IMR-90 (cell line): ENCODE measurements around the gene TMEM107. TPM values are rescaled to one million over a fixed set of nuclear protein-coding genes. Genes with fewer than 3 reads are reported as not detected.

Source experiments
- ATAC-seq: fragments of 200-7000 bp; cut with Tn5 transposase; 2 replicates; pipeline ENCODE4 v1.9.1; 2020; ENCODE audit warnings: low read depth, mild to moderate bottlenecking, moderate library complexity
- BruUV-seq: library from RNA; stranded (reverse); fragments of 400-500 nt; replicated peaks from 2 replicates; lab custom pipeline; 2021; lab: Mats Ljungman, UMichigan
- CTCF ChIA-PET: fragments of 300-600 bp; formaldehyde crosslinking; extraction: SDS; loops from one replicate; lab custom pipeline; 2021; ENCODE audit warnings: antibody characterized with exemption; lab: Yijun Ruan, JAX
- POLR2A ChIA-PET: fragments of 300-600 bp; sonication (Branson Sonifier 250); formaldehyde crosslinking; loops from one replicate; lab custom pipeline; 2022; ENCODE audit warnings: antibody characterized with exemption; ENCODE audit not compliant: unreplicated experiment; lab: Charles Lee
- DNase-seq: peaks from one replicate; pipeline ENCODE4 v3.0.0; 2013
- H2AFZ ChIP-seq: replicated peaks from 2 replicates; pipeline ENCODE3; 2013; ENCODE audit warnings: low read length, mild to moderate bottlenecking; ENCODE audit not compliant: poor library complexity
- H2AK5ac ChIP-seq: 2 replicates; pipeline ENCODE4 v1.6.1; 2013; ENCODE audit warnings: low read depth, low read length, inconsistent platforms
- H2AK9ac ChIP-seq: replicated peaks from 2 replicates; pipeline ENCODE3; 2013; ENCODE audit warnings: mild to moderate bottlenecking, low read depth, low read length, moderate library complexity; ENCODE audit not compliant: poor library complexity
- H2BK120ac ChIP-seq: 2 replicates; pipeline ENCODE4 v1.6.1; 2013; ENCODE audit warnings: low read depth, low read length, inconsistent platforms
- H2BK15ac ChIP-seq: 3 replicates; pipeline ENCODE4 v1.6.1; 2013; ENCODE audit warnings: low read depth, low read length, inconsistent platforms
- H2BK20ac ChIP-seq: 2 replicates; pipeline ENCODE4 v1.6.1; 2013; ENCODE audit warnings: low read depth, mild to moderate bottlenecking, inconsistent platforms, low read length, moderate library complexity
- H2BK5ac ChIP-seq: 2 replicates; pipeline ENCODE4 v1.6.1; 2013; ENCODE audit warnings: mild to moderate bottlenecking, low read depth, low read length, inconsistent platforms; ENCODE audit not compliant: poor library complexity, severe bottlenecking
- H3K14ac ChIP-seq: replicated peaks from 2 replicates; pipeline ENCODE4 v1.6.1; 2013; ENCODE audit warnings: low read depth, low read length, inconsistent platforms
- H3K18ac ChIP-seq: 2 replicates; pipeline ENCODE4 v1.6.1; 2013; ENCODE audit warnings: low read depth, low read length, control low read depth
- H3K23ac ChIP-seq: 2 replicates; pipeline ENCODE4 v1.6.1; 2013; ENCODE audit warnings: low read depth, low read length, inconsistent platforms
- H3K27ac ChIP-seq: 2 replicates; pipeline ENCODE4 v1.5.1; 2013; ENCODE audit warnings: mild to moderate bottlenecking, control low read depth, low read length; ENCODE audit not compliant: insufficient read depth
- H3K27me3 ChIP-seq: 2 replicates; pipeline ENCODE4 v1.6.1; 2013; ENCODE audit warnings: low read length; ENCODE audit not compliant: control insufficient read depth, insufficient read depth
- H3K36me3 ChIP-seq: 2 replicates; pipeline ENCODE4 v1.6.1; 2013; ENCODE audit warnings: low read length, mixed read lengths; ENCODE audit not compliant: control insufficient read depth, insufficient read depth
- H3K4ac ChIP-seq: 2 replicates; pipeline ENCODE4 v1.6.1; 2013; ENCODE audit warnings: low read depth, low read length, inconsistent platforms
- H3K4me1 ChIP-seq: 2 replicates; pipeline ENCODE4 v1.6.1; 2013; ENCODE audit warnings: low read length, mixed read lengths; ENCODE audit not compliant: control insufficient read depth, insufficient read depth
- H3K4me2 ChIP-seq: 2 replicates; pipeline ENCODE4 v1.6.1; 2013; ENCODE audit warnings: low read depth, mild to moderate bottlenecking, control low read depth, low read length, moderate library complexity
- H3K4me3 ChIP-seq: 2 replicates; pipeline ENCODE4 v1.5.1; 2013; ENCODE audit warnings: low read depth, mild to moderate bottlenecking, control low read depth, low read length, moderate library complexity; ENCODE audit not compliant: insufficient read depth
- H3K56ac ChIP-seq: 2 replicates; pipeline ENCODE4 v1.6.1; 2013; ENCODE audit warnings: low read length, inconsistent platforms; ENCODE audit not compliant: insufficient read depth; ENCODE audit errors: extremely low read depth
- H3K79me1 ChIP-seq, 2 experiments: 2 replicates each; pipeline ENCODE4 v1.6.1; 2013; ENCODE audit warnings: low read length in 2 of 2, inconsistent platforms in 1 of 2, low read depth in 1 of 2
- H3K9ac ChIP-seq: 2 replicates; pipeline ENCODE4 v1.6.1; 2013; ENCODE audit warnings: low read depth, low read length, control low read depth
- H3K9me1 ChIP-seq: 2 replicates; pipeline ENCODE4 v1.6.1; 2013; ENCODE audit warnings: low read length, inconsistent platforms; ENCODE audit not compliant: insufficient read depth
- H3K9me3 ChIP-seq: 2 replicates; pipeline ENCODE4 v1.6.1; 2013; ENCODE audit warnings: low read length; ENCODE audit not compliant: control insufficient read depth, insufficient read depth
- H4K20me1 ChIP-seq: 2 replicates; pipeline ENCODE4 v1.6.1; 2013; ENCODE audit warnings: low read length, inconsistent platforms; ENCODE audit not compliant: insufficient read depth
- H4K5ac ChIP-seq: 2 replicates; pipeline ENCODE4 v1.6.1; 2013; ENCODE audit warnings: mild to moderate bottlenecking, low read depth, low read length, control low read depth
- H4K8ac ChIP-seq, 2 experiments: 2 replicates each; pipeline ENCODE4 v1.6.1; 2013; ENCODE audit warnings: low read depth in 2 of 2, low read length in 2 of 2, control low read depth in 1 of 2, inconsistent platforms in 1 of 2
- H4K91ac ChIP-seq: 2 replicates; pipeline ENCODE4 v1.6.1; 2013; ENCODE audit warnings: low read depth, low read length, inconsistent platforms; ENCODE audit not compliant: insufficient read depth
- RCOR1 ChIP-seq: IDR thresholded peaks from 2 replicates; pipeline ENCODE4 v1.6.1; 2012; ENCODE audit warnings: mild to moderate bottlenecking, low read length, improper control_type of control experiment; ENCODE audit not compliant: insufficient replicate concordance
- RFX5 ChIP-seq: IDR thresholded peaks from 2 replicates; pipeline ENCODE4 v1.8.0; 2012; ENCODE audit warnings: low read depth, mild to moderate bottlenecking, low read length, moderate library complexity
- USF2 ChIP-seq: fragments of 150-350 bp; IDR thresholded peaks from 2 replicates; pipeline ENCODE4 v1.6.1; 2017; ENCODE audit warnings: mild to moderate bottlenecking, antibody characterized with exemption, low read length, low read depth
- WGBS, 2 experiments: methylation state at CpG; one replicate each; pipeline versions ENCODE4 v1.1.5 to v1.1.7; 2013; ENCODE audit warnings: missing lambda C conversion rate in 2 of 2; ENCODE audit not compliant: insufficient read length in 1 of 2; ENCODE audit errors: extremely low coverage in 2 of 2; 5-methylcytosine and 5-hydroxymethylcytosine counted together
- dilution Hi-C: fragments of 300-500 bp; cut with HindIII; formaldehyde crosslinking; loops from one replicate; pipeline ENCODE4 v1.14.3; 2018; ENCODE audit warnings: low sequenced_read_pairs; ENCODE audit not compliant: unreplicated experiment
- in situ Hi-C: fragments of 300-500 bp; cut with MboI; formaldehyde crosslinking; loops from 3 replicates; pipeline ENCODE4 v1.14.3; 2019; ENCODE audit warnings: low sequenced_read_pairs, inconsistent platforms, mixed read lengths
- intact Hi-C: fragments of 100-400 bp; cut with micrococcal nuclease; formaldehyde crosslinking; loops from 2 replicates; pipeline ENCODE4 v1.10.0; 2022
- polyA plus RNA-seq, 3 experiments: library from polyadenylated mRNA; depleted of rRNA; stranded (reverse); fragments of >200 nt; gene quantifications; 2 replicates each; pipeline ENCODE4 v1.2.3, GENCODE V29; 2012; ENCODE audit warnings: low replicate concordance in 1 of 3
- total RNA-seq: library from RNA; depleted of rRNA; stranded (reverse); fragments of >200 nt; gene quantifications from 2 replicates; pipeline ENCODE4 v1.2.3, GENCODE V29; 2012

TMEM107 gene
- total and polyA plus RNA-seq, 2 of the 4 experiments (the other 2 are of a cell fraction) = 12.9 to 14.3 TPM

GRCh38 chr17:8224891-8225812 is 49.0 kb upstream of the TMEM107 start:
- Histone ChIP-seq H4K5ac (no peak overlapping the region), H3K4me2 (no peak overlapping the region), H4K20me1 (peaks cover 26% of the 10 kb centered on the region), H2BK5ac (no peak overlapping the region), H2BK120ac (no peak overlapping the region), H3K18ac (no peak overlapping the region), H2AK5ac (no peak overlapping the region), H4K8ac (no peak overlapping the region), H3K4me1 (peaks cover 9% of the 10 kb centered on the region), H2AFZ (no peak overlapping the region), H3K4ac (no peak overlapping the region), H3K56ac (no peak overlapping the region), H3K9me1 (peaks cover 11% of the 10 kb centered on the region), H2AK9ac (no peak overlapping the region), H2BK20ac (no peak overlapping the region), H3K27me3 (no peaks in the 10 kb centered on the region), H3K27ac (no peak overlapping the region), H3K23ac (no peak overlapping the region), H3K36me3 (peaks cover 17% of the 10 kb centered on the region), H2BK15ac (no peak overlapping the region), H3K79me1 (peaks cover 0 to 8% of the 10 kb centered on the region in 2 experiments; a peak in 1 of 4 replicates), H3K14ac (no peak overlapping the region), H3K9ac (no peak overlapping the region), H3K9me3 (no peaks in the 10 kb centered on the region), H4K91ac (no peak overlapping the region), H3K4me3 (no peak overlapping the region)
- intact Hi-C loops = loop anchor here (5.0 kb wide), 2 partner anchors 88 to 163 kb away; no protein-coding TSS in a partner anchor
- in situ Hi-C loops = loop anchor here (5.0 kb wide), 1 partner anchor 103 kb away; the partner anchor contains the start of gene HES7
- no TSS peak for BruUV-seq
- ChIA-PET CTCF (no interaction called here), POLR2A (no interaction called here)
- DNase-seq = no peak
- WGBS, 2 experiments = 95% methylated on average over 19 of the region's 26 CpGs; no CpG with 5 or more reads in 1 of the 2 experiments
- dilution Hi-C loops = loop anchor here (25.0 kb wide), 1 partner anchor 113 kb away; the partner anchor contains the start of genes ALOXE3 and HES7
- no peak for ATAC-seq
- TF ChIP-seq RCOR1 = no peak
- no peak for TF ChIP-seq RFX5
- TF ChIP-seq USF2 = no peak
